Measurements from ENCODE around the gene SLC39A1. TPM values are rescaled to one million over a fixed set of nuclear protein-coding genes. Genes with fewer than 3 reads are reported as not detected.

SLC39A1 gene
- total RNA-seq, 1 donor from 2014 or later, result 107 TPM

GRCh38 chr1:153929981-153930948 lies 33.1 kb downstream of the SLC39A1 start:
- no peak overlapping the region for H3K4me3 ChIP-seq (ENCODE audit: low read depth, low read length)
- TF ChIP-seq CTCF (conservative IDR thresholded peaks at IDR 0.05; ENCODE audit: low read depth, low read length), result peak; percentile 19
- DNase-seq (ENCODE audit: low read depth), result no peak

DNA sequence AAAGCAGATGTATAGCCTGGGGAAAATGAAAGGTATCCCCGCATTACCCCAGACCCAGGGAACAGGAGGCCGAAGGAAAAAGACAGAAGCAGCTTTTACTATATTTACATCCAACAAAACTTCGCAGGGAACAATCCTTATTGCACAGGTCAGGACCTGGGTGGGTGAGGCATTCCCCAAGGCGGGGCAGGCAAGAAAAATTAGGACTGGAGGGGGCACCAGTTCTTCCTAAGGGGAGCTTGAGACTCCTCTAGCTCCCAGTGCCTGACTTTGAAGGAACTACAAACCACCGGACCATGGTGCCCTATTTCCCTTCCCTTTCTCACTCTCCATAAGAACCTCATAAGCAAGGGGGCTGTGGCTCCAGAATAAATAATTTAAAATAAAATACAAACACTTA lies 33.9 kb downstream of the SLC39A1 start:
- TF ChIP-seq CTCF (conservative IDR thresholded peaks at IDR 0.05; ENCODE audit: low read depth, low read length), result no peak
- no peak overlapping the region for H3K4me3 ChIP-seq (ENCODE audit: low read depth, low read length)
- no peak for DNase-seq (ENCODE audit: low read depth)

DNA sequence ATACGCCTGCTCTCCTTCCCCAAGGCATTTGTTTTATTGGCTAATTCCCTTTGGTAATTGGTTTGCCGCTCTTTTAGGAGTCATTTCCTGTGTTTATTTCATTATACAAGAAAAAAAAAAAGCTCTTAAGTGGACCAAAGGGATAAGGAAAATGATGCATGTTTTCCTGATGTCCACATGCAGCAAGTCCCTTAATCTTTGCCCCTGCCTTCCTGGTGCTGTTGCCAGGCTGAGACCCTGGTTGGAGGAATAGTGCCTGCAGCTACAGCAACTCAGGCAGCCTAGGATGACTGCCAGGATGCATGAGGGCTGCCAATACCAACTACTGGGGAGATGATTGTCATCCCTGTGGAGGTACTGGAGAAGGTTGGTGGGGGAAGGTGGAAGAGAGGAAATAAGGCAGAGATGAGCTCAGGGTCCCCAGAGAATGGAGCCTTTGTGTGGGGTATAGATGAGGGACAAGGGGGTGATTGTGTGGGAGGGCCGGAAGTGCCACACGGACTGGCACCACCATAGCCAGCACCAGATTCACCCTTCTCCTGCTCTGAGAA lies 34.5 kb downstream of the SLC39A1 start:
- no peak overlapping the region for H3K4me3 ChIP-seq (ENCODE audit: low read depth, low read length)
- TF ChIP-seq CTCF (conservative IDR thresholded peaks at IDR 0.05; ENCODE audit: low read depth, low read length), result no peak
- DNase-seq (ENCODE audit: low read depth), result no peak

- no peak overlapping the region for H3K4me3 ChIP-seq (ENCODE audit: low read depth, low read length)
- TF ChIP-seq CTCF (conservative IDR thresholded peaks at IDR 0.05; ENCODE audit: low read depth, low read length), result no peak
- DNase-seq (ENCODE audit: low read depth), result no peak
Measured at GRCh38 chr1:153928245-153928644, 35.1 kb downstream of the SLC39A1 start.

- H3K4me3 ChIP-seq (ENCODE audit: low read depth, low read length), result no peak overlapping the region
- DNase-seq (ENCODE audit: low read depth), result no peak
- TF ChIP-seq CTCF (conservative IDR thresholded peaks at IDR 0.05; ENCODE audit: low read depth, low read length), result no peak
Measured at GRCh38 chr1:153926405-153926804, 36.9 kb downstream of the SLC39A1 start.

- TF ChIP-seq CTCF (conservative IDR thresholded peaks at IDR 0.05; ENCODE audit: low read depth, low read length), result no peak
Measured at GRCh38 chr1:153922972-153923925, 40.1 kb downstream of the SLC39A1 start, which contains the start of gene GATAD2B. Gene GATAD2B, minus strand, starts transcription at chr1:153922972. Its CDS starts 94,625 bp downstream, at chr1:153828347.

More at GRCh38 chr1:153922972-153923925, 40.1 kb downstream of the SLC39A1 start, which contains the start of gene GATAD2B:
- peak; percentile 99 for DNase-seq (ENCODE audit: low read depth)
- peak within 1 kb of the TSS; percentile 90 for H3K4me3 ChIP-seq (ENCODE audit: low read depth, low read length)

Measured in epithelial cell of proximal tubule (primary cell).